GM18498 (cell line): ENCODE data around the gene PRR23C.
"Not testable (repeated sequence)": the region's sequence is repeated elsewhere in the genome, so short reads cannot be mapped to it uniquely, and the experiment has no call there.

Source experiments
- ATAC-seq: cut with Tn5 transposase; IDR thresholded peaks from one replicate; pipeline ENCODE4 v1.9.1; 2021; ENCODE audit warnings: mild to moderate bottlenecking, moderate library complexity; ENCODE audit not compliant: unreplicated experiment

PRR23C gene

DNA sequence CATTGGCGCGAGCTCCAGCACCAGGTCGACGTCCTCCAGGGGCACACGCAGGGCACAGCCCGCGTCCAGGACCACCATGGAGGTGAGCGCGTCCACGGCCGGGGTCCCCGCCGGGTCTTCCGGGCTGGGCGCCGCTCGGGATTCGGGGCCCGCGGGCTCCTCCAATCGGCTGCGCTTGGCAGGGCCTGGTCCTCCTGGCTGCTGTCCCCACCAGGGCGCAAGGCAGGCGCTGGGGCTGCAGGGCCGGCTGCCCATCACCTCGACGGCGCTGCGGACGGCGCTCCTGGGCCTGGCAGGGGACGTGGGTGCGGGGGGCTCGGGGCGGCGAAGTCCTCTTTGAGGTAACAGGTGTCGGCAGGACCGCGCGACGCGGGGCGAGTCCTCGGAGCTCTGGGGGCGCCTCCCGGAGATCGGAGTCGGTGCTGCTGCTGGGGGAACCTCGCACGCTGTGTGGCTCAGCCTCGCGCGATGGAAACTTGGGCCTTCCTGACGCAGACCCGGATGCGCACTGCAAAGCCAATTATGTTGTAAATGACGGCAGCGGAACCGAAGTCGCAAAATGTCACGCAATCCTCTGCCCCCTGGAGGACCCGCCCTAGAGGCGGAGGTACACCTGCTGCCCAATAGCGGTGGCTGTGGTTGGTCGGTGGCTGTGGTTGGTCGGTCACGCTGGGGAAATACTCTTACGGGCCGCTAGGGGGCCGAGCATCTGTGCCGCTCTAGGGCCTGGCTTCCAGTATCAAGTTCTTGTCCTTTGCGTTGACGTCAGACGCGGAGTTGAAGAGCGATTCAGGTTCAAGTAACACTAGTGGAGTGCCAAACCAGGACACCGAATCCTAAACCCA is at the start of gene PRR23C:
PRR23C (minus strand) TSS at position 527 of the 845 bp plus-strand sequence; CDS start at position 255, 272 bp downstream.
- no peak for ATAC-seq

DNA sequence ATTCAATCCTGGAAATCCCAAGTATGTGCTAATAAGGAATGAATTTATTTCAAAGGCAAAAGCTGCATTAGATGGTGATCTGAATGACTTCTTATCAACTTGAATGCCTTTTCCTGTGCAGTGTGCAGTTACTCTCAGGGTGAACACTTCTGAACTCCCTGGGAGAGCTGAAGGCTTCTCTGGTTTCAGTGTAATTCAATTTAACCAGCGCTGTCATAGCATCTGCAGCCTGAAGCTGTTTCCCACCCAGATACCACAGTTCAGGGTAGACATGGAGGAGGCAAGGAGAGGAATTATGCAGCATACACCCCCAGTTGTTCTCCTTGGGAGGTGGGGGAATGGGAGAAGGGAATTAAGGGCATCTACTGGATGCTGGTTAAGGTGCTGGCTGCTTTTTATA is 49.1 kb upstream of the PRR23C start:
- no peak for ATAC-seq

DNA sequence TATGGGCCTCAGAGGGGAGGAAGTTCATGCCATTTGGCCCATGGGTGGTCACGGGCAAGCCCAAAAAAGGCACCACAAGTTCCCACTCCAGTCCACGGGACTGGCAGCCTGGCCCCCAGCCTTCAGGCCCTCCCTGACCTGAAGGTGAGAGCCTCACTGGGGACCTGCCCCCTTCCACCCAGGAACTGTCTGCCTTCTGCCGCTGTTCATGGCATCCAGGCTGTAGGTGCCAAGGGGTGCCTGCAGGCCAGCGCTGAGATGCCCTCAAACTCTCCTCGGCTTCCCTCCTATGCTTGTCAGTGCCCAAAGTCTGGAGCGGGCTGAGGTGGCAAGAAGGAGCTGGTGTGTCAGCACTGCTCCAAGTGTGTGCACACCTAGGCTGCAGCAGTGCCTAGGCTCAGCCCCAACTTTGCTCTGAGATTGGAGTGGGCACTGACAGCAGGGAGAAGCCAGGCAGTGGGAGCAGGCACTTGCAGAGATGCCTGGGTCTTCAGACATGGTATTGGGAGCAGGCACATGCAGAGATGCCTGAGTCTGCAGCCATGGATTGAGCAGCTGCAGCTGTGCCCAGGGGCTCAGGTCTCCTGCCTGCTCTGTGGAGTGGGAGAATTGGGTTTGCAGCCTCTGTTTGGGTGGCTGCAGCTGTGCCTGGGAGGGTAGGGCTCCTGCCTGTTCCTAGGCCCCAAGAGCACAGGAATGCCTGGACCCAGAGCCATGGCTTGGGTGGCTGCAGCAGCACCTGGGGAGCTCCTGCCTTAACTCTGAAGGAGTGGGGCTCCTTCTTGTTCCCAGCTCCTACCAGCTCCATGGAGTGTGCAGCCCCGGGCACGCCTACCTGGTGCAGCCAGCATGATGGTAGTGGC is 44.0 kb upstream of the PRR23C start:
- no peak for ATAC-seq

GRCh38 chr3:139087621-139088020 is 42.9 kb upstream of the PRR23C start:
- ATAC-seq, result no peak

- no peak for ATAC-seq
Measured at GRCh38 chr3:139084176-139084575, 39.5 kb upstream of the PRR23C start.

- ATAC-seq, result no peak
Measured at GRCh38 chr3:139074565-139075115, 29.9 kb upstream of the PRR23C start.

GRCh38 chr3:139062918-139063317 is 18.2 kb upstream of the PRR23C start:
- no peak for ATAC-seq

DNA sequence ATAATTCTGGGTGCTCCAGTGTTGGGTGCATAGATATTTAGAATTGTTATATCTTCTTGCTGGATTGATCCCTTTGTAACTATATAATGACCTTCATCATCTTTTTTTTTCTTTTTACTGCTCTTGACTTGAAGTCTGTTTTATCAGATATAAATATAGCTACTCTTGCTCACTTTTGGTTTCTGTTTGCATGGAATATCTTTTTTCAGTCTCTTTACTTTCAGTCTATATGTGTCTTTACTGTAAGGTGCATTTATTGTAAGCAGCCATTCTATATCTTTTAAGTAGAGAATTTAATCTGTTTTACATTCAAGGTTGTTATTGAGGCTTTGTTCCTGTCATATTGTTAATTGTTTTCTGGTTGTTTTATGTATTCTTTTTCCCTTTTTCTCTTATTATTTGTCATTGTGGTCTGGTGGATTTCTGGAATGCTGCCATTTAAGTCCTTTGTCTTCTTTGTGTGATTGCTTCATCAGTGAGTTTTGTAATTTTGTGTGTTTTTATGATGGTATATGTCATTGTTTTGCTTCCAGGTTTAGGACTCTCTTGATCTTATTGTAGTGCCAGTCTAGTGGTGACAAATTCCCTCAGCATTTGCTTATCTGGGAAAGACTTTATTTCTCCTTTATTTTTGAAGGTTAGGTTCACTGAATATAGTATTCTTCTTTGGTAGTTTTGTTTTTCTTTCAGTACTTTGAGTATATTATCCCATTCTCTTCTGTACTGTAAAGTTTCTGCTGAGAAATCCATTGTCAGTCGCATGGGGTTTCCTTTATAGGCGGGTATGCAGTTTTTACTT is 8.3 kb upstream of the PRR23C start:
- ATAC-seq, result no peak

GRCh38 chr3:139043554-139044365 is 932 bp downstream of the PRR23C start:
- no peak for ATAC-seq

DNA sequence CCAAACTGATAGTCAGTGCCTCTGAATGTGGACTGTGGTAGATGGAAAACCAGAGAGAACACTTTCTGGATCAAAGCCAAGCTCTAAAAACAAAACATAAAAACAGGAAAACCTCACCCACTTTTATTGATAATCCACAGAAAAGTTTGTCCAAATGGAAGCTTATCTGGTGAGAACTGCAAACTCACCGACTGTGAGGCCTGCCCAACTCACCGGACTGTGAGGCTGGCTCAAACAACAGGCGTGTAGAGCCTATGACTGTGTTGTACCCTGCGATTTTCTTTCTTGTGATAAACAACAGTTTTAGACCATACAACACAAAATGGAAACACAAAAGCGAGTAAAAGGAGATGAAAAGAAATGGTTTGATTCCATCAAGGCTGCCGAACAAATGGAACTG is 7.2 kb downstream of the PRR23C start:
- no peak for ATAC-seq

GRCh38 chr3:139032326-139033002 is 12.2 kb downstream of the PRR23C start:
- no peak for ATAC-seq

DNA sequence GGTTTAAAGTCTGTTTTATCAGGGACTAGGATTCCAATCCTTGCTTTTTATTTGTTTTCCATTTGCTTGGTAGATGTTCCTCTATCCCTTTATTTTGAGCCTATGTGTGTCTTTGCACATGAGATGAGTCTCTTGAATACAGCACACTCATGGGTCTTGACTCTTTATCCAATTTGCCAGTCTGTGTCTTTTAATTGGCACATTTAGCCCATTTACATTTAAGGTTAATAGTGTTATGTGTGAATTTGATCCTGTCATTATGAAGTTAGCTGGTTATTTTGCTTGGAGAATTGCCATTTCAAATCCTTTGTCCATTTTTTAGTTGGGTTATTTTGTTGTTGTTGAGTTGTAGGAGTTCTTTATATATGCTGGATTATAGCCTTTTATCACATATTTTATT is 14.1 kb downstream of the PRR23C start:
- not testable (repeated sequence) for ATAC-seq

- no peak for ATAC-seq
Measured at GRCh38 chr3:139024968-139025367, 19.7 kb downstream of the PRR23C start.

GRCh38 chr3:139020868-139021234 is 23.8 kb downstream of the PRR23C start, which contains the start of gene PRR23B:
Gene PRR23B, minus strand, starts transcription at chr3:139020926. Its CDS starts 265 bp downstream, at chr3:139020661.
- no peak for ATAC-seq

DNA sequence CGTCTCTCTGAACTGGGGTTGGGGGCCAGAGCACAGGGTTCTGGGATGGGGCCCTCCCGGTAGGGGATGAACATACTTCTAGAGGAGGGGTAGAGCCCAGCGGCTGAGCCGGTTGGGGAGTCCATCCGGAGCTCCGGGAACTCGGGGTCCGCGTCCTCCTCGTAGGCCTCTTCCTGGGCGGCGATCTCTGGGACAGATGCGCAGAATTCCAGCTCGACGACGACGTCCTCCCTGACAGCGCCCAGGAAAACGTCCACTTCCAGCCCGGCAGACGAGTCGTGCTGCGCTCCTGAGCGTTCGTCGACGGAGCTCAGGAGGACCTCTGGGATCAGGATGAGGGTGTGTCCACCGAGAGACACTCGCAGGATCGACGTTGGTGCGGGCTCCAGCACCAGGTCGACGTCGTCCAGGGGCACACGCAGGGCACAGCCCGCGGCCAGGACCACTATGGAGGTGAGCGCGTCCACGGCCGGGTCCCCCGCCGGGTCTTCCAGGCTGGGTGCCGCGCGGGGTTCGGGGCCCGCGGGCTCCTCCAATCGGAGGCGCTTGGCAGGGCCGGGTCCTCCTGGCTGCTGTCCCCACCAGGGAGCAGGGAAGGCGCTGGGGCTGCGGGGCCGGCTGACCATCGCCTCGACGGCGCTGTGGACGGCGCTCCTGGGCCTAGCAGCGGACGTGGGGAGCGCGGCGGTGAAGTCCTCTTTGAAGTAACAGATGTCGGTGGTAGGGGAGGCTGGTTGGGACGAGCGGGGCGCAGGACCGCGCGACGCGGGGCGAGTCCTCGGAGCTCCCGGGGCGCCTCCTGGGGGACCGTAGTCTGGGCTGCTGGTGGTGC is 24.4 kb downstream of the PRR23C start:
- ATAC-seq, result no peak

GRCh38 chr3:139016430-139017048 is 28.2 kb downstream of the PRR23C start:
- no peak for ATAC-seq

GRCh38 chr3:139006051-139006716 is 38.5 kb downstream of the PRR23C start, which contains the start of gene PRR23A:
Gene PRR23A, minus strand, starts transcription at chr3:139006268. Its CDS starts 0 bp downstream, at chr3:139006268.
- ATAC-seq, result no peak
